NCI-H82 (cell line): ENCODE measurements around the gene EVI5.

Source experiments
- DNase-seq: peaks from one replicate; lab custom pipeline; 2025; lab: John Stamatoyannopoulos, UW

The EVI5 gene

GRCh38 chr1:92784639-92785500 lies at the start of gene EVI5:
Gene EVI5 (minus strand): TSS chr1:92785108. CDS start chr1:92736546, 48,562 bp downstream.
- DNase-seq = peak; percentile 99

- DNase-seq = no peak
These were observed 49.7 kb upstream of the EVI5 start for GRCh38 chr1:92834617-92835016.

DNA sequence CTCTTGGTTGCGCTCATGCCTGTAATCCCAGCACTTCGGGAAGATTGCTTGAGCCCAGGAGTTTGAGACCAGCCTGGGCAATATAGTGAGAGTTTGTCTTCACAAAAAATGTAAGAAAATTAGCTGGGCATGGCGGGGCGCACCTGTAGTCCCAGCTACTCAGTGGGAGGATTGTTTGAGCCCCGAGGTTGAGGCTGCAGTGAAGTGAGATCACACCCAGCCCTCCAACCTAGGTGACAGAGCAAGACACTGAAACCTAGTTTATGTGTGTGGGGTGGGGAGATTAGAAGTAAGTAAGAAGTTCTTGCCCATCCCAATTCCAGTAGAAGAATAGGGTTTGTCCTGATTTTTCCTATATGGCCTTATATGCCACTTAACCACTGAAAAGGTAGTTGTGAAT lies 48.9 kb upstream of the EVI5 start:
- DNase-seq = no peak

DNA sequence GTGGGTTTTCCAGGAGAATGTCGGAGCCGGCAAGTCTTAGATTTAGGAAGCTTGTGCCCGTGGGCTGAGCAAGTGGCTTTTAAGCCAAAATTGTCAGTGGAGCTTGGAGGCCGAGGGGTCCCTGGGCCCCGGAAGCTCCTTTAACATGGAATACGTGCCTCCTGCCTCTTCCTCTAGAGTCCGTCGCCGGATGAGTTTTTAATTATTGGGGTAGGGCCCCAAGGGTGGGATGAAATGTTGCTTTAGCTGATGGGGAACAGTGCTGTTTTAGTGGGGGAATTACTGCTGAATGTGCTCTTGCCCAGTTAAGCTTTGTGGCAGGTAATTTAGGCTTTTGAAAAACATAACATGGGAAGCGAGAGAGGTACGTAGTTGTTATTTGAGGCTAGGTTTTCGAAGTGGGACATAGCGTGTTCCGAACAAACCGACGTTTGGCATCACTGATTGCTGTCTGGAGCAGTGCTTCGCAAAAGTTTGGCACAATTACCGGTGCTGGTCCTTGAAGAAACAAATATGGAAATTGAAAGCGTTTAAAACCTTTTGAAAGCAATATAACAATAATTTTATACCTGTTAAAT lies 47.7 kb upstream of the EVI5 start:
- peak; percentile 57 for DNase-seq

GRCh38 chr1:92831762-92832536 lies 47.0 kb upstream of the EVI5 start, which contains the start of gene RPL5:
Gene RPL5 (plus strand): TSS chr1:92832040. CDS start chr1:92832115, 75 bp downstream.
- peak; percentile 99 for DNase-seq

DNA sequence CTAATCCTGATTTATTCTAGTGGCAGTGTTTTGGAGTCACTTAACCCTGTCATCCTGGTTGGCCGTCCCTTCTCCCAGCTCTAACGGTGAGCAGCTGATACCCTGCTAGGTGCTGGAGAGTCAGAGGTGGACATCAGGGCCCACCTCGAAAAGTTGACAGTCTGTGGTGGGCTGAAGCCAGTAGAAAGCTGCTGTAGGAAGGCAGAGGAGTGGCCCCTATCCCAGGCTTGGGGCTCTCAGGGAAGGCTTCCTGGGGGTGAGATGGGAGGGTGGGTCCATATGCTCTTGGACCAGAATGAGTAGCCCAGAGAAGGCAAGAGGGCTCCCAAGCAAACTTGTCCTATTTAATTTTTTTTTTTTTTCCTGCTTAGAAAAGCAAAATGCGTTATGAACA lies 46.5 kb upstream of the EVI5 start:
- DNase-seq = peak; percentile 65

DNA sequence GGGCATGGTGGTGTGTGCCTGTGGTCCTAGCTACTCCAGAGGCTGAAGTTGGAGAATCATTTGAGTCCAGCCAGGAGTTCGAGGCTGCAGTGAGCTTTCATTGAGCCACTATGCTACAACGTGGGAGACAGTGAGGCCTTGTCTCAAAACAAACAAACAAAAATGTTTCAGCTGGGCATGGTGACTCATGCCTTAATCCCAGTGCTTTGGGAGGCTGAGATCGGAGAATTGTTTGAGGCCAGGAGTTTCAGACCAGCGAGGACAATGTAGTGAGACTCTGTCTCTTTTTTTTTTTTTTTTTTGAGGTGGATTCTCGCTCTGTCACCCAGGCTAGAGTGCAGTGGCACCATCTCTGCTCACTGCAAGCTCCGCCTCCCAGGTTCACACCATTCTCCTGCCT lies 41.9 kb upstream of the EVI5 start:
- DNase-seq = no peak

GRCh38 chr1:92822879-92823278 lies 38.0 kb upstream of the EVI5 start:
- DNase-seq = no peak

DNA sequence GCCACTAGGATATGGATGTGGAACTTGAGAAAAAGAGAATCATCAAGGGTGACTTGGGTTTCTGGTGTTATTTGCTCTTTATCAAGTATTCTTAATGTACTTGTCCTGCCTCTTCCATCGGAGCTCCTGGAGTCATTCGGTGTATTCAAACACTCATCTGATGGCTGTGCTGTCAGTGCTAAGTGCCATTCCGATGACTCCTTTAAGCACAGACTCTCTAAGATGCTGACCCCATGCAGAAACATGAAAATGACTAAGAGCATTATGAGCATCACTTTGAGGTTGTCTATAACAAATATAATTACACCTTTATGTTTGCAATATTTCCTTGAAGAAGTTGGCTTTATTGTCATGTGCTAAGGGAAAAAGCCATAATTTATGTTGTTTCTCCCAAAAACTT lies 35.6 kb upstream of the EVI5 start:
- DNase-seq = no peak

DNA sequence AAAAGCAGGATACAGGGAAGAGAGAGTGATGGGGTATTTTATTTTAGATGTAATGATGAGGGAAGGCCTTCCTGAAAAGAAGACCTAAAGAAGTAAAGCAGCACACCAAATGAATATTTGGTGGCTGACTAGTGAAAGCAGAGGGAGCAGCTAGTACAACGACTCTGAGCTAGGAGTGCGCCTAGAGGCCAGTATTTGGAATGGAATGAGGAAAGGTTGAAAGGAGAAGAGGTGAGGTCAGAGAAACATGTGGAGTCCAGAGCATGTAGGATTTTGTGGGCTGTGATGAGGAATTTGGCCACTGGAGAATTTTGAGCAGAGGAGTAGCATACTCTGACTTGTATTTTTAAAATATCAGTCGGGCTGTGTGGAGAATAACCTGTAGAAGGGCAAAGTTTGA lies 35.1 kb upstream of the EVI5 start:
- DNase-seq = no peak

DNA sequence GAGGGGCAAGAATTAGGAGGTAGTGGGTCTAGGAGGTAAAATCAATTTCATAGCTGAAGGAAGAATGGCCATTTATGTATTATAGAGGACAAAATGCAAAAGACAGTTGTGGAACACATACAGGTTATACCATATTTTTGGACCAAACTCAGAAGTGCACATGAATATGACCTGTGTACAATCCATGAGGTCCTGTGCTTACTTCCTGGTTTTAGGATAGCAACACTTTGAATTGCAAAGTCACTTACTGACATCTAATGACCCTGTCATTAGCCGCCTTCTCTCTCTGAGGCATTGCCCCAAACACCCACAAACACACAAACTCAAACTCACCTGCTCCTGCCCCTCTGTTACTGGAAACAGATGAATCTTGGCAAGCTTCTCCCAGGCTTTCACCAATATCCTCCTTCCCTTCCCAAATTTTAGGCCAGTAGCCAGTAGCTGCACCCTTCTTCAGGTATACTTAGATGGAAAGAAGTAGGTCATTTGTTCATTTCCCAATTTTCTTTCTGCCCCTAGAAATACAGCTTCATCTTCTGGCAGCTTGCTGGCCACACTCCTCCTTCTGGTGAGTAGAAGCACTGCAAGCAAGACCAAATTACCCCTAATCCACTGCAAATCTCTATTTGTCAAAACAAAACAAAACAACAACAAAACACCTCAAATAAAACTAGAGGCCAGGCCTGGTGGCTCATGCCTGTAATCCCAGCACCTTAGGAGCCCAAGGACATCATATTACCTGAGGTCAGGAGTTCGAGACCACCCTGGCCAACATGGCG lies 33.3 kb upstream of the EVI5 start:
- peak; percentile 57 for DNase-seq

GRCh38 chr1:92817137-92817697 lies 32.3 kb upstream of the EVI5 start:
- no peak for DNase-seq

- no peak for DNase-seq
These were observed 31.8 kb upstream of the EVI5 start for GRCh38 chr1:92816732-92817131.

- no peak for DNase-seq
These were observed 23.5 kb upstream of the EVI5 start for GRCh38 chr1:92808381-92808780.

DNA sequence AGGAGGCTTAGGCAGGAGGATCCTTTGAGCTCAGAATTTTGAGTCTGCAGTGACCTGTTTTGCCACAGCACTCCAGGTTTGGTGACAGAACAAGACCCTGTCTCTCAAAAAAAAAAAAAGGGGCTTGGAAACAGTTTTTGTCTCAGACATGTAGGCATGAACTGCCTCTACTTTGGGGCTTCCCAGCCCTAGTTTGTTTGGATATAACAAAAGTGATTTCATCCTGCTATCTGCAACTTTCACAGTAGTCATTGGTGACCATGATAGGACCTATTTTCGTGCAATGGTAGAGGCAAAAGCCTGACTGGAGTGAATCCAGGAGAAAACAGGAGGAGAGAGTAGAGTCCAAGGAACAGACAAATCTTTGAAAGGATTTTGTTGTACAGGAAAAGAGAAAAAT lies 20.3 kb upstream of the EVI5 start:
- DNase-seq = no peak

DNA sequence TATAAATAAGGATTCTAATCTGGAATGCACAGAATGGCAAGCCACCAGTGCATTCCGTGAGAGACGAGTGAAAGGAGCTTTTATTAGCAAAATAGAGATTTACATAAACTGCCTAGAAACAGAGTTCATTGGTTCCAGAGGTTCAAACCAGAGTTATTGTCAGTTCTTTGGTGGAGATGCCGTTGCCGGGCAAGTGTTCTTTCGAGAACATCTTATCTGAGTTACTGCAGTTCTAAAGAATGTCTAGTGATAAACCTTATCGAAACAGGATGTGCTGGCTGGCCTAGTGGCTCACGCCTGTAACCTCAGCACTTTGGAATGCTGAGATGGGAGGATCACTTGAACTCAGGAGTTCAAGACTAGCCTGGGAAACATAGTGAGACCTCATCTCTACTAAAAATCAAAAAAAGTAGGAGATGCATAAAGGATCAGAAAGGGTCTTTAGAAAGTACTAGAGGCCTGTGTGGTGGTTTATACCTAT lies 19.9 kb upstream of the EVI5 start:
- DNase-seq = peak; percentile 18

DNA sequence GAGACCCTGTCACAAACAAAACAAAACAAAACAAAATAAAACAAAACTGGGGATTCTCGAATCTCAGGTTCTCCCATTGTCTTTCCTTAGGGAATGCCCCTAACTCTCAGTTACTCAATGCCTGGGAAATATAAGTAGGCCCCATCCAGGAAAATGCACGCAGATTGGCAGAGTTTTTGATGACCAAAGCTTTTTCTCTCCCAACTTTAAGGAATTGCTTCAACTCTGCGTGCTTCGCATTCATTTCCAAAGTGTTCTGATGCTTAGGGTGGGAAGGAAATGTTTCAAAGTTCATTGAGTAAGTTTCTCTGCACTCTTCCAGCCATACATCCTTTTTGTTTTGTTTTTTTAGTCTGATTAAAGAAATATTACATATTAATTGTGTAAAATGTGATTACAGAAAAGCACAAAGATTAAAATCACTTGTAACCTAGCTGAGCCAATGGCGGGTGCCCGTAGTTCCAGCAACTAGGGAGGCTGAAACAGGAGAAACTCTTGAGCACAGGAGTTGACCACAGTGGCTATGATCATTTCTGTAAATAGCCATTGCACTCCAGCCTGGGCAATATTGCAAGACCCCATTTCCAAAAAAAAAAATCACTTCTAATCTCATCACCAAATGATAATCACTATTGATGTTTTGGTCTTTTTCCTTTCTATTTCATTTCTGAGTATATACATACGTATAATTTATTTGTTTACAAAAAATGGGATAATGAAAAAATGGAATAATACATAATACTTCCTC lies 18.4 kb upstream of the EVI5 start:
- no peak for DNase-seq

- DNase-seq = no peak
These were observed 13.1 kb upstream of the EVI5 start for GRCh38 chr1:92797961-92798360.

DNA sequence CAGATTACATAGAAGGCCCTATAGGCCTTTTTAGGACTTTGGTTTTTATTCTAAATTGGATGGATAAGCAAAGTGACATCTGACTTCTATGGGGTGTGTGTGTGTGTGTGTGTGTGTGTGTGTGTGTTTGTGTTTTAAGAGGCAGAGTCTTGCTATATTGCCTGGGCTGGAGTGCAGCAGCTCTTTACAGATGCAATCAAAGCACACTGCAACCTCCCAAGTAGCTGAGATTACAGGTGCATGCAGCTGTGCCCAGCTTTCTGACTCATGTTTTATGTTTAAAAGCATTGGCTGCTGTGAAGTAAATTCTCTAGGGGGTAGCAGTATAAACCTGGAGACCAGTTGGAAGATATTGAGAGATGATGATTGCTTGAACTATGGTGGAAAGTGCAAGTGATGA lies 12.4 kb upstream of the EVI5 start:
- no peak for DNase-seq

- DNase-seq = no peak
These were observed 10.3 kb upstream of the EVI5 start for GRCh38 chr1:92795166-92795565.

GRCh38 chr1:92792340-92792782 lies 7.5 kb upstream of the EVI5 start:
- peak; percentile 33 for DNase-seq
